ENCODE measurements around the gene RIPOR2.

RIPOR2 gene

DNA sequence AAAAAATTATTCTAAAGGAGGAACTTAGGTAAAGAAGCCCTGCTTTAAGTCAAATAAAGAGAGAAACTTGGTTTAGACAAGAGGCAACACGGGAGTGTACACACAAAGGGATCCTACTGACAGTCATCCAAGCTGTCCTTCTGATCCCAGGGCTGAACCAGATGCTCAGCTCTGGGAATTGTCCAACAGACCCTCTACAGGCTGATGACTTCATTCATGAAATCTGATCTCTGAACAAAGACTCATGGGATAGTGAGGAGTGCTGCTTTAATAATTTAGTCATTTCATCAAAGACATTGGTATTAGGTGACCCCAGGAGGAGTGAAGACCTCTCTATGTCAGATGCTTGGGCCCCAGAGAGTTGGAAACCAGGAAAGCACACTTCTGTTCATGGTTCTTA is 71.4 kb downstream of the RIPOR2 start:
- no peaks in the 10 kb centered on the region for H3K27me3 Mint-ChIP-seq
- H3K9me3 Mint-ChIP-seq: no peaks in the 10 kb centered on the region
- H3K4me3 Mint-ChIP-seq: no peak overlapping the region
- H3K36me3 Mint-ChIP-seq: peaks cover 27% of the 10 kb centered on the region
- H3K4me1 Mint-ChIP-seq: peaks cover 96% of the 10 kb centered on the region
- peak overlapping the region; percentile 96 for H3K27ac Mint-ChIP-seq

GRCh38 chr6:24861934-24862333 is 73.8 kb downstream of the RIPOR2 start:
- Mint-ChIP-seq H3K36me3 (peaks cover 23% of the 10 kb centered on the region), H3K9me3 (no peaks in the 10 kb centered on the region), H3K4me3 (peak overlapping the region; percentile 39), H3K27ac (peak overlapping the region; percentile 91), H3K4me1 (peaks cover 98% of the 10 kb centered on the region), H3K27me3 (no peaks in the 10 kb centered on the region)

GRCh38 chr6:24859608-24860200 is 76.1 kb downstream of the RIPOR2 start:
- Mint-ChIP-seq H3K36me3 (peaks cover 18% of the 10 kb centered on the region), H3K9me3 (no peaks in the 10 kb centered on the region), H3K4me3 (peak overlapping the region; percentile 75), H3K27me3 (no peaks in the 10 kb centered on the region), H3K4me1 (peaks cover 90% of the 10 kb centered on the region), H3K27ac (peak overlapping the region; percentile 93)

- Mint-ChIP-seq H3K4me1 (peaks cover 85% of the 10 kb centered on the region), H3K27ac (peak overlapping the region; percentile 93)
Observed at GRCh38 chr6:24859132-24859531, 76.6 kb downstream of the RIPOR2 start.

DNA sequence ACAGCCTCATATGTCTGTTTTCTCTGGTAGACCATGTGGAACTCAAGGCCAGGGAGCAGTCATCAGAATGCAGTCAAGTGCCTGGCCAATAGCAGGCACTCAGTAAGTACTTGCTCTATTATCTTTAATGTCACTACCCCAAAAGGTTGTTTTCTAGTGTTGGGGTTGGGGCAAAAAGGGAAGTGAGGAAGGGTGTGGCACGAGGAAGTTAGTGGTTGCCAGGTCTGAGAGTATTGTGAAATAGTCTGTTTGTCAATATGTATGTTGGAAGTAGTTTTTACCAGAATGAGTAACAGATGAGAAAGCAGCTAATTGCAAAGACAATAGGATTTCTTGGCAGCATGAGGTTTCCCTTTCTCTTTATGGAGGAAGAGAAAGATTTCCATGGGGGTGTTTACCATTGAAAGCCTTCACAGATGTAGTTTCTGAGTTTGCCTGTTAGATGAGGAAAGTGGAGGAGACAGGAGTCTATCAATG is 77.5 kb downstream of the RIPOR2 start:
- peak overlapping the region; percentile 93 for H3K27ac Mint-ChIP-seq
- peaks cover 18% of the 10 kb centered on the region for H3K36me3 Mint-ChIP-seq
- H3K4me1 Mint-ChIP-seq: peaks cover 77% of the 10 kb centered on the region
- no peaks in the 10 kb centered on the region for H3K9me3 Mint-ChIP-seq
- peak overlapping the region; percentile 76 for H3K4me3 Mint-ChIP-seq
- no peaks in the 10 kb centered on the region for H3K27me3 Mint-ChIP-seq

More at GRCh38 chr6:24859132-24859531, 76.6 kb downstream of the RIPOR2 start:
- peaks cover 17% of the 10 kb centered on the region for H3K36me3 Mint-ChIP-seq
- H3K4me3 Mint-ChIP-seq: peak overlapping the region; percentile 67
- H3K9me3 Mint-ChIP-seq: no peaks in the 10 kb centered on the region
- H3K27me3 Mint-ChIP-seq: no peaks in the 10 kb centered on the region

DNA sequence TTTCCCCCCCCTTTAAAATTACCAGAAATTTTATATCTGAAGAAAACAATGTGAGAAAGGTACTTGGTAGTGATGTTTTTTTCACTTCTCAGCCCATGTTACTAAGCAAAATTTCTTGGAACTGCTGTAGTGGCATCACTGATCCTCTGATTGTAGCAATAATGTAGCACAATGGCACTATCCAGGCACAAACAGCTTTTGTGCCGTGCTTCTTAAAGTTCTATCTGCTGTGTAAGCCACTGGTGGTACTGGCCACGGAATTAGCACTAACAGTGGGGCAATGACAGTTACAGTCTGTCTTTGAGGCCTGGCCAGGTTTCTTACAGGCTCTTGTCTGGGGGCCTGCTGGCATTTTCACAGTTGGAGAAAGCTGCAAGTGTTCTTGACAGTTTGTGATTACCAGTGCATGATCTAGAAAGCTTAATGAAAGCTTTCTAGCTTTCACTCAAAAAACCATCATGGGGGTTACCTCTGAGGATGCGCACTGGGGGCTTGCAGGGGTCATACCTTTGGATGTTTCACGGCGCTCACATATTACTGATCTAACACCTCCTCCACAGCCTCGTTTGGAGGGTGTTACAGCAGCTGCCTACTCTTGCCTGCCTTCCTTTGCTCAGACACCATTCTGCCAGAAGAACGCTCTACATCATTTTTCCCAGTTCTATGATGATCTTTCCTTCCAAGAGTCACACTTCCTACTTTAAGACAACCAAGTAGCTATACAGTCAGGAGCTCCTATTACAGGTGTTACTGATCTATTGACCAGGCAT is 78.7 kb downstream of the RIPOR2 start:
- Mint-ChIP-seq H3K9me3 (no peaks in the 10 kb centered on the region), H3K27ac (peak overlapping the region; percentile 93), H3K4me1 (peaks cover 73% of the 10 kb centered on the region), H3K36me3 (peaks cover 20% of the 10 kb centered on the region), H3K4me3 (peak overlapping the region; percentile 76), H3K27me3 (no peaks in the 10 kb centered on the region)

GRCh38 chr6:24856246-24856599 is 79.5 kb downstream of the RIPOR2 start:
- H3K36me3 Mint-ChIP-seq: peaks cover 17% of the 10 kb centered on the region
- no peaks in the 10 kb centered on the region for H3K27me3 Mint-ChIP-seq
- H3K9me3 Mint-ChIP-seq: no peaks in the 10 kb centered on the region
- peak overlapping the region; percentile 30 for H3K4me3 Mint-ChIP-seq
- peak overlapping the region; percentile 97 for H3K27ac Mint-ChIP-seq
- peaks cover 68% of the 10 kb centered on the region for H3K4me1 Mint-ChIP-seq

- H3K4me1 Mint-ChIP-seq: peaks cover 65% of the 10 kb centered on the region
- H3K27me3 Mint-ChIP-seq: no peaks in the 10 kb centered on the region
- H3K27ac Mint-ChIP-seq: peak overlapping the region; percentile 97
- peaks cover 15% of the 10 kb centered on the region for H3K36me3 Mint-ChIP-seq
- H3K9me3 Mint-ChIP-seq: no peaks in the 10 kb centered on the region
- peak overlapping the region; percentile 16 for H3K4me3 Mint-ChIP-seq
Observed at GRCh38 chr6:24855395-24856245, 80.1 kb downstream of the RIPOR2 start.

DNA sequence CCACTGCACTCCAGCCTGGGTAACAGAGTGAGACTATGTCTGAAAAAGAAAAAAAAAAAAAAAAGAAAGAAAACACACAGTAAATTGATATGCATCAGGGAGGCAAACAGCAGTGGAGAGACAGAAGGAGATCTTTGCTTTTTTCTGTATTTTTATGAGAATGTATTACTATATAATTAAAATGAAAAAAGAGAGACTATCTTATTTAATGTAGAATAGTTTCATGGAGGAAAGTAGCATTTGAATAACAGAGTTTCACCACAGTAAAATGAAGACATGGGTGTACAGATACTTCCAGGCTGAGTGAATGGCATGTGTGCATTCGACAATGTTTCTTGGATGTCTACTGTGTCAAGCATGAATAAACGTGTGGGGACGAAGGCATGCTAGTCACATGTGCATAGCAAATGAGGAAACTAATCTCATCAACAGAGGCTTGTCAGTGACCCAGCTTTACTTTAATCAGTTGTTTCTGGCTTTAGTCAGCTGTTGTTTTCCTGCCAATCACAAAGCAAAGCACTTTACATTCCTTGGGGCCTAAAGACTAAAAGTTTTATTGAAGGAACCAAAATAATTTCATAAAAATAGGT is 81.6 kb downstream of the RIPOR2 start:
- H3K4me1 Mint-ChIP-seq: peaks cover 62% of the 10 kb centered on the region

GRCh38 chr6:24851086-24851485 is 84.7 kb downstream of the RIPOR2 start:
- H3K27me3 Mint-ChIP-seq: no peaks in the 10 kb centered on the region
- peak overlapping the region; percentile 82 for H3K27ac Mint-ChIP-seq
- peaks cover 20% of the 10 kb centered on the region for H3K36me3 Mint-ChIP-seq
- H3K4me1 Mint-ChIP-seq: peaks cover 55% of the 10 kb centered on the region
- no peak overlapping the region for H3K4me3 Mint-ChIP-seq
- no peaks in the 10 kb centered on the region for H3K9me3 Mint-ChIP-seq

More for the DNA sequence above, 81.6 kb downstream of the RIPOR2 start:
- Mint-ChIP-seq H3K36me3 (peaks cover 19% of the 10 kb centered on the region), H3K9me3 (no peaks in the 10 kb centered on the region), H3K27me3 (no peaks in the 10 kb centered on the region), H3K4me3 (no peak overlapping the region), H3K27ac (peak overlapping the region; percentile 93)

DNA sequence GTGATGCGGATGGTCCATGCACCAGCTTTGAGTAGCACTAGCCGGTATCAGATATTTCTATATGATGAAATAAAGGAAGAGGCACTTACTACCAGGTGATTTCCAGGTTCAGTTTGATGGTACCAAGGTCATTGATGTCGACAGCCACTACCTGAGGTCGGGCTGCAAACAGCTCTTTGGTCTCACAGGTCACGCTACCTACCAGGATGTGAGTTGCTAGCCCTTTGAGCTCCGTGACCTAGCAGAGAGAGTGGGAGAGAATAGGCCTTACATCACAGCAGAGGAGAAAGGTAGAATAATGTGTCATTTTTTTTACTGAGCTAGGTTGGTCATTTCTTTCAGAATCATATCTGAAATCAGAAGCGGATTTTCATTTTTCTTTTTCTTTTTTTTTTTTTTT is 86.0 kb downstream of the RIPOR2 start:
- H3K27ac Mint-ChIP-seq: peak overlapping the region; percentile 73
- no peak overlapping the region for H3K4me3 Mint-ChIP-seq
- no peaks in the 10 kb centered on the region for H3K27me3 Mint-ChIP-seq
- no peaks in the 10 kb centered on the region for H3K9me3 Mint-ChIP-seq
- H3K36me3 Mint-ChIP-seq: peaks cover 26% of the 10 kb centered on the region
- H3K4me1 Mint-ChIP-seq: peaks cover 59% of the 10 kb centered on the region

DNA sequence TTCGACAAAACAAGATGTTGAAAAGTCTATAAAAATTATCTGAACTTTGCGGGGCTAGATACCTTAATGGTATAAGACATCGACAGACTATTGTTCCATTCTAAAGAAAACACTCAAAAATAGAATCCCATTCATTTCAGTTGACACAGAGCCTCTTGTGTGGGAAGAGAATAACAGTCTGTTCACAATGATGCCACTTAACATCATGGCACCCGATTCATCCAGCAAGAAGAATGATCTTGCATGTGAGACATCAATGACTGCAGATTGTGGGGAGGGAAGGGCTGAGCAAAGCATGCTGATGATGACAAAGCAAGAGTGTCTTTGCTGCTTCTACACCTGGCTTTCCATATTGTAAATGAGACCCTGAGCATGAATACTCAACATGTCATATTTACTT is 87.3 kb downstream of the RIPOR2 start:
- H3K4me3 Mint-ChIP-seq: no peak overlapping the region
- no peaks in the 10 kb centered on the region for H3K9me3 Mint-ChIP-seq
- H3K27ac Mint-ChIP-seq: peak overlapping the region; percentile 73
- no peaks in the 10 kb centered on the region for H3K27me3 Mint-ChIP-seq
- H3K36me3 Mint-ChIP-seq: peaks cover 25% of the 10 kb centered on the region
- H3K4me1 Mint-ChIP-seq: peaks cover 67% of the 10 kb centered on the region

DNA sequence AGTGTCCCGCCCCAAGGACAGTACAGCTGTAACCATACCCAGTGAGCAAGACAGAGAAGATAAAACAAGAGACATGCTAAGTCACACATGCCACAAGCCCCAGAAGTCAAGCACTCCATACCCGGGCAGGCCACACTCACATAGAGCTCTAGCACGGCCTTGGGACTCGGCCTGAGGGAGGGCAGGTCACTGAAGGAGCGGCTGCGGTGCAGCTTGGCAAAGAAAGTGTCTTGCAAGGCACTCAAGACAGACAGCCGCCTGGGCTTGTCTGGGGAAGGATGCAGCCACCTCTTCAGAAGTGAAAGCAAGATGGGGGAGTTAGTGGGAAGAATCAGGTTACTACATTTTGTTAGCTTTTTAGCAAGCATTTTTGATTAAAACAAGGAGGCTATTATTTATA is 88.4 kb downstream of the RIPOR2 start:
- Mint-ChIP-seq H3K9me3 (no peaks in the 10 kb centered on the region), H3K36me3 (peaks cover 24% of the 10 kb centered on the region), H3K4me1 (peaks cover 71% of the 10 kb centered on the region), H3K27ac (peak overlapping the region; percentile 73), H3K4me3 (no peak overlapping the region), H3K27me3 (no peaks in the 10 kb centered on the region)

- Mint-ChIP-seq H3K27me3 (no peaks in the 10 kb centered on the region), H3K36me3 (peaks cover 27% of the 10 kb centered on the region), H3K27ac (peak overlapping the region; percentile 85), H3K4me3 (no peak overlapping the region), H3K4me1 (peaks cover 82% of the 10 kb centered on the region), H3K9me3 (no peaks in the 10 kb centered on the region)
Observed at GRCh38 chr6:24845578-24845977, 90.2 kb downstream of the RIPOR2 start.

DNA sequence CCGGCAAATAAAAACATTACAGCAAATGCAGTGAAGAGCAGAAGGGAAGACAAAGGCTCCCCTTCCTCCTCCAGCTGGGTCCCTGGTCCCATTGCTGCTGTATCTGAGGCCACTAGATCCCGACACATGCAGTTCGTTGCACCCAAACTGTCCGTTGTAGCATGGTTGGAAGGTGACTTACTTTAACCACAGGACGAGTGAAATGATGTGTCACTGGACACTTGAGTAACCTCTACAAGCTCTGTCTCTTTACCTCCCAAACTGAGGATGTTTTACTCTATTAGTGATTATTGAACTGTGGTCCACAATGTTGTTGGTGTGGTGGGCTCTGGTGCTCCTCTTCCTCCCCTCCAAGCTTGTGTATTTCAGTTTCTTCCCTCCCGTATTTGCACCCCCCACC is 90.9 kb downstream of the RIPOR2 start:
- H3K4me3 Mint-ChIP-seq: no peak overlapping the region

More for the DNA sequence above, 90.9 kb downstream of the RIPOR2 start:
- peaks cover 85% of the 10 kb centered on the region for H3K4me1 Mint-ChIP-seq
- peaks cover 24% of the 10 kb centered on the region for H3K36me3 Mint-ChIP-seq
- H3K27ac Mint-ChIP-seq: peak overlapping the region; percentile 88
- no peaks in the 10 kb centered on the region for H3K9me3 Mint-ChIP-seq
- no peaks in the 10 kb centered on the region for H3K27me3 Mint-ChIP-seq
